TTC549 (cell line): ENCODE measurements around the gene PRM3.

ENCODE experiments used
- FAIRE-seq: peaks from 2 replicates; lab custom pipeline; 2012; peaks lifted over from hg19 to GRCh38; lab: Jason Lieb, UNC

Gene PRM3

DNA sequence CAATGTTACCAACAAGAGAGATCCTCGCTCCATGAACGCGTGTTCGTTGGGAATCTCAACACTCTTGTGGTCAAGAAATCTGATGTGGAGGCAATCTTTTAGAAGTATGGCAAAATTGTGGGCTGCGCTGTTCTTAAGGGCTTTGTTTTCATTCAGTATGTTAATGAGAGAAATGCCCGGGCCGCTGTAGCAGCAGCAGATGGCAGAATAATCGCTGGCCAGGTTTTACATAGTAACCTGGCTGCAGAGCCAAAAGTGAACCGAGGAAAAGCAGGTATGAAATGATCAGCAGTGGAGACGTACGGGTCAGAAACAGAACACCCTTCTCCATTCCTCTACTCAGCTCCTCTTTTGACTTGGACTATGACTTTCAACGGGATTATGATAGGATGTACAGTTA is 30.8 kb downstream of the PRM3 start:
- no peak for FAIRE-seq

DNA sequence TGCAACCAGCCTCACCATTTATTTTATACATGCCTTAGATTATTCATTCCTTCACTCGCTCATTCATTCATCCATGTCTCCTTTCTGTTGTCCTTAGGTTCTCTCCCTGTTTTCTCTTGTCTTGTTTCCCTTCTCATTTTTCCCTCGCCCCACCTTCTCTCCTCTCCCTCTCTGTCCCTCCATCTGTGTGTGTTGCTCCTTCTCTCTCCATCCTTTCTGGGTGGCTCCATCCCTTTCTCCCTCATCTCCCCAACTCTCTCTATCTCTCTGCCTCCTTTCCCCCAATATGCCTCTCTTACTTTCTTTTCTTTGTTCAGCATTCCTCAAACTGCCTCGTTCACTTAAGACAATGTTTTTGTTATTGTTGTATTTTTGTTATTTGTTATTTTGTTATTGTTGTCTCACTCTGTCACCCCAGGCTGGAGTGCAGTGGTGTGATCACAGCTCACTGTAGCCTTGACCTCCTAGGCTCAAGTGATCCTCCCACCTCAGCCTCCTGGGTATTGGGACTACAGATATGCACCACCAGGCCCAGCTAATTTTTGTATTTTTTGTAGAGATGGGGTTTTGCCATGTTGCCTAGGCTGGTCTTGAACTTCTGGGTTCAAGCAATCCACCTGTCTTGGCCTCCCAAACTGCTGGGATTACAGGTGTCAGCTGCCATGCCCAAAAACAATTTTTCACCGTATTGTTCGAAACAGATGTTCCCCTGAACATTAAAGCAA is 31.8 kb downstream of the PRM3 start:
- no peak for FAIRE-seq

DNA sequence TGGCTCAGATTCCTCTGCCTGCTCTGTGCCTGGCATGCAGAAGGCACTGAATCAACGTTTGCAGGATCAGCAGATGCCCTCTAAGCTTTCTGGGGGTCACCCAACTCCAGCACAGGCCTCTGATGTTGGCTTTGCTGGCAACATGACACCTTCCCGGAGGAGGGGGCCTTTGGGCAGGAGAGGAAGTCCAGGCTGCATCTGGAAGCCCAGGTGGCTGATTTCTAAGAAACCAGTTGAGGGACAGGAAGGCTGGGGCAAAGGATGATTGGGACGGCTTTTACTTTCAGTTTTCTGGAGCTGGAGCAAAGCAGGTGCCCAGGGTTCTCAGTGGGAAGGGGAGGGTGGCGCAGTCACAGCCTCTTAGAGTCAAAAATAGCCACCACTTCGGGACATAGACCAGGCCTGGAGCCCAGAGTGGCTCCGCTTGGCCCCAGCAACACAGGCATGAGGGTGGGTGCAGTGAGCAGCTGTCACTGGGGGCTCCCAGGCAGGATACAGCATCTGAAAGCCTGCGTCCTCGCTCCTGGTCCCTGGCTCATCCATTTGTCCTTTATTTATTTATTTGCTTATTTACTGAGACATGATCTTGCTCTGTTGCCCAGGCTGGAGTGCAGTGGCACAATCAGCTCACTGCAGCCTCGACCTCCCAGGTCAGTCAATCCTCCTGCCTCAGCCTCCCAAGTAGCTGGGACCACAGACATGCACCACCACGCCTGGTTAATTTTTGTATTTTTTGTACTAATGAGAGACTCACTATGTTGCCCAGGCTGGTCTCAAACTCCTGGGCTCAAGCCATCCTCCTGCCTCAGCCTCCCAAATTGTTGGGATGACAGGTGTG is 32.6 kb downstream of the PRM3 start:
- FAIRE-seq: no peak

DNA sequence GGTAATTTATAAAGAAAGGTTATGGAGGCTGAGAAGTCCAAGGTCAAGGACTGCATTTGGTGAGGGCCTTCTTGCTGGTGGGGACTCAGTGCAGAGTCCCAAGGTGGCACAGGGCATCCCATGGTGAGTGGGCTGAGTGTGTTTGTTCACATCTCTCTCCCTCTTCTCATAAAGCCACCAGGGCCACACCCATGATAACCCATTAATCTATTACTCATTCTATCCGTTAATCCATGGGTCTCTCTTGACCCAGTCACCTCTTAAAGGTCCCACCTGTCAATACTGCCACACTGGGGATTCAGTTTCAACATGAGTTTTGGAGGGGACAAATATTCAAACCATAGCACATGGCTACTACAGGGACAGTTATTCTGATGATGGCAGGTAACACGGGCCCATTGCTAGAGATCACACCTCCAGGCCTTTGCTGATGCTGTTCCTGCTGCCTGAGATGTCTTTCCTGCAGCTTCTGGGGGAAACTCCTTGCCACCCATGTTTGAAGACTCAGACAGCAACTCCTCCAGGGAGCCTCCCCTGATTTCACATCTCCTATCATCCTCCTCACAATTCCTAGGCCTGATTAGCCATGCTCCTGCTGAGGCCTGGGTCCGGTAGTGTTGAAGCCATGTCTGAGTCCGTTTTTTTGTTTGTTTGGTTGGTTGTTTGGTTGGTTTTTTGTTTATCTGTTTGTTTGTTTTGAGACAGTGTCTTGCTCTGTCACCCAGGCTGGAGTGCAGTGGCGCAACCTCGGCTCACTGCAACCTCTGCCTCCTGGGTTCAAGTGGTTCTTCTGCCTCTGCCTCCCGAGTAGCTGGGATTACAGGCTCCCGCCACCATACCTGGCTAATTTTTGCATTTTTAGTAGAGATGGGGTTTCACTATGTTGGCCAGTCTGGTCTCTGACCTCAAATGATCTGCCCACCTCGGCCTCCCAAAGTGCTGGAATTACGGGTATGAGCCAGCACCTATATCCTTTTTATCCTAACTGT is 33.5 kb downstream of the PRM3 start:
- FAIRE-seq: no peak

DNA sequence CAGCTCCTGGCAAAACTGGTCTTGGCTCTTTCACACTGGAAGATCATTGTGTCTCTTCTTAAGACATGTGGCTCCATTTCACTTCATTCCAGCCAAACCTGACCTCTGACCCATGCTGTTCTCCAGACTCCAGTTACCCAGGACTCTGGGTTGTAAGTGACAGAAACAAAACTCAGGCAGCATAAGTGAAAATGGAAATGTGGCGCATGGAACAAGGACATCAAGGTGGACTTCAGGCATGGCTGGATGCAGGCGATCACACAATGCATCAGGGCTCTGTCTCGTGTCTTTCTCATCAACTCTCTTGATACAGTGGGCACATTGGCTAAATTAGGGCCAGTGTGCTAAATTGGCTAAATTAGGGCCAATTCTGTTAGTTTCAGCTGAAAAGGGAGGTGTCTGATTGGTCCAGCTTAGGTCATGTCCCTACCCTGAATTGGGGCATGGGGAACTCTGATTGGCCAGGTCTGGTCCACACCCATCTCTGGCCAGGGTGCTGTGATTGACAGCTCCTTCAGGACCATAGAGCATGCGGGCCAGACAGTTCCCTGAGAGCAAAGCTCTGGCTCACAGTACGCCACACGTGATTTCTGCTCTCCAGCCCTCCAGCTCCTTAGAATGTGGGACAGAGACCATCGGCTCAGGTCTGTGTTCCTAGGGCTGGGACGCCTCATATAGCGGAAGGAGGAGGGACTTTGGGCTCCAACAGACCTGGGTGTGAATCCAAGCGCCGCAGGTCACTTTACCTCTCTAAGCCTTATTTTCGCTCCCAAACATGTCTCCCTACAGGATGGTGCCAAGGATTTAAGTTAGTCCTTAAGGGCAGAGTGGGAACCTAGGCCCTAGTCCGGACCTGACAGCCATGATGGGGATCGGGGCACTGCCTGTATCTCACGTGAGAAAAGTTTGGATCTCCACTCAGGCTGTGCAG is 34.9 kb downstream of the PRM3 start:
- FAIRE-seq: no peak

DNA sequence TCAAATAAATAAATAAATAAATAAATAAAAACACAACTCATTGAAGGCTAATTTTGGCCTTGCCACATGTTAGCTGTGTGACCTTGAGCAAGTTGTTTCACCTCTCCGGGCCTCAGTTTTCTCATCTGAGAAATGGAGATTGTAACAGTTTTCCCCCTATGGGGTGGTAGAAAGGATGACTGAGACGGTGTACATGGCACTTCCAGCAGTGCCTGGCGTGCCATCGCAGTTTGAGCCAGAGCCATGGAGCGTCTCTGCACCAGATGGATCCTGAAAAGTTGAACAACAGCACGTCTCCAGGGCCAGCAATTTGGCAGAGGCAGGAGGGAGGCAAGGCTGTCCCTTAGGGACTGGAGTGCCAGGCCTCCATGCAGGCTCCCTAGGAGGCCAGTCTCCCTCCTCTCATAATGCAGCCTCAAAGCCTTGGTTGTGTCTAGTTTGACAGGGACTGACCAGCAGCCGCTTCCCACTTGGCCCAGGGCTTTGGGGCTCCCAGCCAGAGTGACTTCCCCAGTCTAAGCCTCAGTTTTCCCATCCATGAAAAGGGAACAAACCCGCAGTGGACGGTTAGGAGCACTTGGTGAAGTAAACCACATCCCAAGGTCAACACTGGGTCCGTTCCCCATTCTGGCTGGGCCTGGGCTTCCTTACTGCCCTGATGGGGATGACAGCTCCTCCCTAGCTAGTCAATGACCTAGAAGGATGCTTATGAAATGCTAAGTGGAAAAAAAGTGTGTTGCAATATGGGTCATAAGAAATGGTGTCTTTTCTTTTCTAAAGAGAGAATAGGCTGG is 36.8 kb downstream of the PRM3 start:
- no peak for FAIRE-seq

DNA sequence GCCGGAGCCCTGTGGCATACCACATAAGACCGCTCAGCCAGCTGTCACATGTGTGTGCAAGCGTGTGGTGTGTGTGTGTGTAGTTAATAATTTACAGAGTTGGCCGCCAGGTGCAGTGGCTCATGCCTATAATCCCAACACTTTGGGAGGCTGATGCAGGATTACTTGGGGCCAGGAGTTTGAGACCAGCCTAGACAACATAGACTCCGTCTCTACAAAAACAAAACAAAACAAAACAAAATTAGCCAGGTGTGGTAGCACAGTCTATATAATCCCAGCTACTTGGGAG is 37.8 kb downstream of the PRM3 start:
- FAIRE-seq: no peak

DNA sequence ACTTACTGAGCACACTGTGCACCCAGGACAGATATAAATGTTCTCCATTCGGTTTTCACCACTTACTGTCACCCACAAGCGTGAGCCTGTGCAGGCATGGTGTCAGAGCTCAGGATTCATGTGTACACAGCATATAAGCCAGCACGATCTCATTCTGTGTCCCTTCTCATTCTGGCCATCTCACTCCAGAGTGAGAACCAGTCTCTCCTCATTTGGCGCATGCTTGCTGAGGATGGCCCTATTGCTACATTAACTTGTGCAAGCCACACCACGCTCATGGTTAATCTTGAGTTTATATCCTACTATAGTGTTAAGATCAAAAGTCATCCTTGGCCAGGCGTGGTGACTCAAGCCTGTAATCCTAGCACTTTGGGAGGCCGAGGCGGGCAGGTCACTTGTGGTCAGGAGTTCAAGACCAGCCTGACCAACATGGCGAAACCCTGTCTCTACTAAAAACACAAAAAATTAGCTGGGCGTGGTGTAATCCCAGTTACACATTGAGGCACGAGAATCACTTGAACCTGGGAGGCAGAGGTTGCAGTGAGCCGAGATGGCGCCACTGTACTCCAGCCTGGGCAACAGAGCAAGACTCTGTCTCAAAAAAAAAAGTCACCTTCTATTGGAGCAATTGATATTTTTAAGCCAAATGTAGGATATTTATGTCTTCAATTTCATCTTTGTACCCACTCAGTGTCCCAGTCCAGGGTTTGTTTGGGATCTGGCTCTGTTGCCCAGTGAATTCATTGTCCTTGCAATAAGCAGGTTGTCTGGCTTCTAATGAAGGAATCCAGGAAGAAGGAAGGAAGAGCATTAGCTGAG is 38.3 kb downstream of the PRM3 start:
- no peak for FAIRE-seq

DNA sequence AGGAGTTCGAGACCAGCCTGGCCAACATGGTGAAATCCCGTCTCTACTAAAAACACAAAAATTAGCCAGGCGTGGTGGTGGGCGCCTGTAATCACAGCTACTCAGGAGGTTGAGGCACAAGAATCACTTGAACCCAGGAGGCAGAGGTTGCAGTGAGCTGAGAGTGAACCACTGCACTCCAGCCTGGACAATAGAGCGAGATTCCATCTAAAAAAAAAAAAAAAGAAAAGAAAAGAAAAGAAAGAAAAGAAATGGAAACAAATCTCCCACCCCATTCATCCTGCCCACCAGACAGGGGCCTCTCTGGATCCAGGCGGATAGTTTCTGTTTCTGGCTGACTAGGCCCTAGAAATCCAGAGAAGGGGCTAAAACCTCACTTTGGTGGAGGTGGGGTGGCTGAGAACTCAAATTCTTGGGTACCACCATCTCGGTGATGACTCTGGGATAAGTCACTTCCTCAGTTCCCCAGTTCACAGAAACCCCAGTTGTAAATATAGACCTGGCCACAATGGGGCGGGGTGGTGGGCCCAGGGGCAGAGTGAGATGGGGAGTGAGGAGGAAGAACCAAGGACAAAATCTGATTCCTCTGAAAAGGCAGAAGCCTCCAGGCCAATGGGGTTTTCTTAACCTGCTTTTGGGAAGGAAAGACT is 39.6 kb downstream of the PRM3 start:
- no peak for FAIRE-seq

DNA sequence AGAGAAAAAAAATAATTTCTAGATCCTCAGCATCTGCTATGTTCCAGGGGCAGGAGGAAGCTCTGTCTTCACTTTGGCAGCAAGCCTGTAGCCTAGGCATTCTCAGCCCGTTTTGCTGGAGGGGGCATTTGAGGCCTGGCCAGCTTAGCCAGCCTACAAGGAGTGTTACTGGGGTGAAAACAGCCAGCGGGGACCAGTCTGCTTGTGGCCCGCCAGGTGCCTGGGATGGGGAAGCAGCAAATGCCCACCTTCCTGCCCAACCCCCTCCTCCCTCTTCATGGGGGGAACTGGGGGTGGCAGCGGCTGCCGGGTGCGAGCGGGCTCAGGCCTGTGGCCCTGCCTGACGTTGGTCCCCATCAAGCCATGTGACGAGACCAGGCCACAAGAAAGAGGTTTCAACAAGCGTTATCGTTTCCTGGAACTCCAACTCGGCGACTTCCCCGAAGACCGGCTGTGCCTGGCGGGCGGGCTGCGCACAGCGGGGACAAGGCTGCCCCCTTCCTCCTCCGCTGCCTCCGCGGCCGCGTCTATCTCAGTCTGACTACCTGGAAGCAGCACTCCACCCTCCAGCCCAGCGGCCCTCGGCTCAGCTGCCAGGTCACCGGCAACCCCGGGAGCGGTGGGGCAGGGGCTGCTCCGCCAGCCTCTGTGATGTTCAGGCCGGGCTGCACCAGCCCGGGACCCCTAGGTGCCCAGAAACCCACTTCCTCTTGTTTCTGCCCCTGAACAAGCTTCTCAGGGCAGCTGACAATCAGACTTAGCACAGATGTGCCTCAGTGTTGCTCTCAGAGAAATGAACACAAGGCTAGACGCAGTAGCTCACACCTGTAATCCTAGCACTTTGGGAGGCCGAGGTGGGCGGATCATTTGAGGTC is 40.3 kb downstream of the PRM3 start:
- no peak for FAIRE-seq

DNA sequence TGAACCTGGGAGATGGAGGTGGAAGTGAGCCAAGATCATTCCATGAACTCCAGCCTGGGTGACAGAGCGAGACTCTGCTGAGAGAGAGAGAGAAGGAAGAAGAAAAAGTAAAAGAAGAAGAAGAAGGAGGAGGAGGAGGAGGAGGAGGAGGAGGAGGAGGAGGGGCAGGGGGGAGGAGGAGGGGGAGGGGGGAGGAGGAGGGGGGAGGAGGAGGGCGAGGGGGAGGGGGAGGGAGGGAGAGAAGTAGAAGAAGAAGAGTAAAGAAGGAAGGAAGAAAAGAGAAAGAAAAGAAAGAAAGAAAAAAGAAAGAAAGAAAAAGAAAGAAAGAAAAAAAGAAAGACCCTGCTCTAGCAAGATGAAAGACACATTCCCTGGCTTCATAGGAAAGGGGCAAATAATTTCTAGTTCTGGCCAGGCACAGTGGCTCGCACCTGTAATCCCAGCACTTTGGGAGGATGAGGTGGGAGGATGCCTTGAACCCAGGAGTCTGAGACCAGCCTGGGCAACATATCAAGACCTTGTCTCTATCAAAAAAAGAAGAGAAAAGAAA is 41.1 kb downstream of the PRM3 start:
- FAIRE-seq: no peak

DNA sequence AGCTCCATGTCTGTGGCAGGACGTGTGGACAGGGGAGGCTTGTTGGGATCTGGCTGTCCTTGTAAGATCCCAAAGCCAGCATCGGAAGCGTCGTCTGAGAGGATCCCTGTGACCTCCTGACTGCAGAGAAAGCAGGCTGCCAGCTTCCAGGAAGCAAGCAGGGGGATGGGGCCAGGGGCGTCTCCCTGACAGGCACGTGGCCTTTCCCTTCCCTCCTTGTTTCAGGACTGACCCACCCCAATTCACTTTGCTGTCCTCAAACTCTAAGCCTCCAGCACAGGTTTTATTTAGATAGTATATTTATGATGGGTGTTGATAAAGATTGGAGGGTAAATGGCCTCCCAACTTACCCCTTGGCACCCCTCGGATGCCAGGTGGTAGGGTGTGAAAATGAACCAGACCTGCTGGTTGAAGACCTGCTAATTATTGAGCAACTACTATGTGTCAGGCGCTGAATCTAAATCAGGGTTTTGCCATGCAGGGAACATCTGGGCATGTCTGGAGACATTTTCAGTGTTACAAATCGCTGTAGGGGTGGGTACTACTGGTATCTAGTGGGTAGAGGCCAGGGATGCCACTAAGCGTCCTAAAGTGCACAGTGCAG is 42.0 kb downstream of the PRM3 start:
- FAIRE-seq: no peak

DNA sequence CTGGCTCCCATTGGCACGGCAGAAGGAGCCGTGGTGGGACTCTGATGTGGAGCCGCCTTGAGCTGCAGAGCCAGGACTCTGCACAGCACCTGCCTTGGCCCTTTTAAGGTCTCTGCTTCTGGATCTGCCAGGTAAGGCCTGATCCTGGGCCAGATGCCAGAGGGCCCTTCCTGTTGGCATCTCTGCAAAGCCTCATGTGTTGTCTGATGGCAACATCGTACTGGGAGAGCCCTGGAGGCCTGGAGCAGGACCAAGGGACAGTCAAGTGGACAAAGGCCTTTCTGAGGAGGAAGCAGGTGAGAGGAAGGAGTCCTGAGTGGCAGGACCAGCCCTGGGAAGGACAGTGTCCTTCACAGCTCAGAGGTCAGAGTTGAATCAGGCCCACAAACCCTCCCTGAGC is 43.5 kb downstream of the PRM3 start:
- no peak for FAIRE-seq

DNA sequence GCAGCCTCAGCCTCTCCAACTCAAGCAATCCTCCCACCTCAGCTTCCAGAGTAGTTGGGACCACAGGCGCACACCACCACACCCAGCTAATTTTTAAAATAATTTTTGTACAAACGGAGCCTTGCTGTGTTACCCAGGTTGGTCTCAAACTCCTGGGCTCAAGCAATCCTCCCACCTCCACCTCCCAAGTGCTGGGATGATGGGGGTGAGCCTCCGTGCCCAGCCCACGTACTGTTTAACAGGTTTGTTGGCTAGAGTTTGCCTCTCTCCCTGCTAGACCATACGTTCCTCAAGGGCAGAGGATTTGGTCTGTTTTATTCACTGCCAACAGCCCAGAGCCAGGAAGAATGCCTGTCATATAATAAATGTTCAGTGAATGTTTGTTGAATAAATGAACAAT is 44.0 kb downstream of the PRM3 start:
- no peak for FAIRE-seq

DNA sequence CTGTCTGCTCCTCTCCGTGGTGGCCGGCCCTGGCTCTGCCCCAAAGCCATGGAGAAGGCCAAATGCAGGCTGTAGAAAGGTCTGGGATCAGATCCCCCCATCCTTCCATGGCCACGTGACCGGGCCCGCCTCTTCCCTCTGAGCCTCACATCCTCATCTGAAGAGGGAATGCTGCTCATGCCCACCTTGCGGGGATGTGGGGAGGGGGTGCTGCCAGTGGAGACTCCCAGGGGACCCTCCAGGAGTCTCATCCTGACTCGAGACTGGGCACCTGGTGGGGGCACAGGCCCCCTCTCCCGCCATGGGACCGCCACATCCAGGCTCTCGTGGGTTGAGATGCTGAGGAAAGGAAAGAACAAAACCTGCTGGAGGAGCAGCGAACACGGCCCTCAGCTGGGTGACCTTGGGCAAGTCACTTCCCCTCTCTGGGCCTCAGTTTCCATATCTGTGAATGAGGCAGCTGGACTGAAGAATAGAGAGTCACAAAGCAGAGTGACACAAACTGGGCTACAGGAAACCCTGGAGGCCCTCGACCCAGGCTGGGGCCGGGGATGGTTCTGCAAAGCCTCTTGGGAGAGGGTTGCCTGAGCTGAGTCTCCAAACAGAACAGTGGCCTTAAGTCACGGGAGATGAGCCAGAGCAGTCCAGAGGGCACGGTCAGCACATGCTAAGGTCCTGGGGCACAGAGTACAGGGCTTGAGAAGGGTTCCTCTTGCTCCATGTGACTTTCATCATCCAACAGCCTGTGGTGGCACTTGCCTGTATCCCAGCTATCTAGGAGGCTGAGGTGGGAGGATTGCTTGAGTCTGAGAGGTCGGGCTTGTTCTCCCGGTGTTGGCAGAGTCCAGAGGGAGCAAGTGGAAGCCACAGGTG is 47.5 kb downstream of the PRM3 start:
- no peak for FAIRE-seq

DNA sequence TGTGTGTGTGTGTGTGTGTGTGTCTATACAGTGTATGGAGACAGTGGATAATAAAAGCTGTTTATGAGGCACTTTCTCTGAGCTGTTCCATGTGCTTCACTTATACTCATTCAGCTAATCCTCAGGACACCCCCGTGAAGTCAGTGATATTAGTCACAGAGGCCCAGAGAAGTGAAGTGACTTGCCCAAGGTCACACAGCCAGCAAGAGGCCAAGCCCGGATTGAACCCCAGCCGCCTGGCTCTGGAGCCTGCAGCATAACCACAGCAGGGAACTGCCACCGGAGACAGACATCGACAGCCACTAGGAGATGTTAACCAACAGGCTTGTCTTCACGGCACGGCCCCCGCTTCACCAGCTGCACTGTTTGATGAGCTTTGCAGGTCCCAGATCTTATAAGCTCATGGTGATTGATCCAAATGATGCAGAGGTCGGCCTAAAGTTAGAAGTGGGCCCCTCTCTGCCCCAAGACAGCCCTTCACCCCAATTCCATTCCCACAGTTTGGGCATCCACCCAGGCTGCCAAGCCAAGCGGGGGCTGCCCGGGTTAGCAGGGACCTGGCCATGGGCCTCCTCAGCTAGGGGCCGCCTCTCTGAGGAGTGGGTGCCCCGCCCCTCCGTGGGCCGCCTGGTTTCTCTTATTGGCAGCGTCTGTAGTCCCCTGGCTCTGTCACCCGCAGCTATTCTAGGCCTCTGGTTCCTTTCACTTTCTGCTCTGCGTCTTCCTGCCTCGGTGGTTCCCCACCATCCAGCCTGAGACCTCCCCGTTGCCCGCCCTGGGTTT is 48.3 kb downstream of the PRM3 start:
- no peak for FAIRE-seq
